SH-SY5Y (cell line): Measurements from ENCODE around the gene PDE4D.

ENCODE experiments used
- GATA2 ChIP-seq: IDR thresholded peaks from 2 replicates; pipeline ENCODE4 v1.6.1; 2011; ENCODE audit warnings: mild to moderate bottlenecking, low read depth, low read length
- GATA3 ChIP-seq: IDR thresholded peaks from 2 replicates; pipeline ENCODE4 v1.6.1; 2011; ENCODE audit warnings: low read depth, mild to moderate bottlenecking, low read length, moderate library complexity

- no peak for TF ChIP-seq GATA2
- no peak for TF ChIP-seq GATA3
Observed at GRCh38 chr5:59704936-59705335, 188.6 kb downstream of the PDE4D start.
